A549 (cell line): ENCODE data around the gene DOCK6. TPM values are rescaled to one million over a fixed set of nuclear protein-coding genes. Genes with fewer than 3 reads are reported as not detected.

Source experiments
- ATAC-seq, 2 experiments: fragments of 200-7000 bp in 1 of 2; fragments of >200 bp in 1 of 2; cut with Nextera tagmentation in 1 of 2; cut with Tn5 transposase in 1 of 2; 3 replicates each; pipeline versions ENCODE4 v1.8.0 to v1.9.1; 2018 to 2020; ENCODE audit warnings: mild to moderate bottlenecking in 1 of 2, moderate library complexity in 1 of 2
- CTCF ChIA-PET: fragments of 300-600 bp; sonication (Branson Sonifier 250); formaldehyde crosslinking; extraction: SDS; loops from one replicate; lab custom pipeline; 2021; ENCODE audit warnings: antibody characterized with exemption, inconsistent platforms; lab: Yijun Ruan, JAX
- POLR2A ChIA-PET: fragments of 350-600 bp; formaldehyde crosslinking; extraction: SDS; loops from one replicate; lab custom pipeline; 2021; ENCODE audit warnings: antibody characterized with exemption, inconsistent platforms; lab: Yijun Ruan, JAX
- DNase-seq, 2 experiments: peaks; one replicate each; pipeline versions ENCODE4 v3.0.0 to v3.0.0-alpha.2; 2011 to 2016; ENCODE audit warnings: low read depth in 1 of 2, low spot score in 1 of 2
- FAIRE-seq: peaks from 2 replicates; lab custom pipeline; 2011; peaks lifted over from hg19 to GRCh38; lab: Jason Lieb, UNC
- H3K27ac ChIP-seq, 2 experiments: fragments of >200 bp; sonication (Bioruptor Twin); formaldehyde crosslinking; 3 replicates each; pipeline ENCODE4 v1.5.1; 2016 to 2017
- H3K4me1 ChIP-seq: fragments of >200 bp; sonication (Bioruptor Twin); formaldehyde crosslinking; 3 replicates; pipeline ENCODE4 v1.6.1; 2016
- H3K4me2 ChIP-seq: fragments of >200 bp; sonication (Bioruptor Twin); formaldehyde crosslinking; 3 replicates; pipeline ENCODE4 v1.6.1; 2016
- H3K4me3 ChIP-seq: fragments of >200 bp; sonication (Bioruptor Twin); formaldehyde crosslinking; 3 replicates; pipeline ENCODE4 v1.5.1; 2016
- H3K9me3 ChIP-seq: fragments of >200 bp; sonication (Bioruptor Twin); formaldehyde crosslinking; 3 replicates; pipeline ENCODE4 v1.6.1; 2016
- BHLHE40 ChIP-seq: IDR thresholded peaks from 2 replicates; pipeline ENCODE4 v1.6.1; 2012; ENCODE audit warnings: low read depth, low read length, inconsistent platforms
- CBX2 ChIP-seq: fragments of 200-600 bp; sonication (generic); IDR thresholded peaks from 2 replicates; pipeline ENCODE4 v1.6.1; 2016; ENCODE audit warnings: low read depth, mild to moderate bottlenecking, borderline replicate concordance
- CHD4 ChIP-seq: fragments of 200-600 bp; sonication (generic); IDR thresholded peaks from 2 replicates; pipeline ENCODE4 v1.6.1; 2016; ENCODE audit warnings: antibody characterized with exemption, mild to moderate bottlenecking, borderline replicate concordance
- CTCF ChIP-seq: fragments of >200 bp; sonication (Bioruptor Twin); formaldehyde crosslinking; IDR thresholded peaks from 3 replicates; pipeline ENCODE4 v1.5.1; 2016
- EHMT2 ChIP-seq: fragments of 200-600 bp; sonication (generic); IDR thresholded peaks from 2 replicates; pipeline ENCODE4 v1.6.1; 2016; ENCODE audit warnings: antibody characterized with exemption, low read depth, mild to moderate bottlenecking, moderate library complexity
- ESRRA ChIP-seq: fragments of 150-350 bp; IDR thresholded peaks from 2 replicates; pipeline ENCODE4 v1.6.1; 2014; ENCODE audit warnings: mild to moderate bottlenecking, low read length, borderline replicate concordance
- FOXS1 ChIP-seq: fragments of 250-450 bp; sonication (Bioruptor Pico); IDR thresholded peaks from 2 replicates; pipeline ENCODE4 v1.5.0; 2020; ENCODE audit warnings: mild to moderate bottlenecking, moderate library complexity
- HES2 ChIP-seq: fragments of >200 bp; sonication (Bioruptor Twin); formaldehyde crosslinking; IDR thresholded peaks from 2 replicates; pipeline ENCODE4 v1.6.1; 2016
- HMGXB4 ChIP-seq: fragments of 250-450 bp; sonication (Bioruptor Pico); IDR thresholded peaks from 2 replicates; pipeline ENCODE4 v1.5.0; 2021; ENCODE audit warnings: mild to moderate bottlenecking, moderate library complexity, borderline replicate concordance
- HOXB5 ChIP-seq: fragments of 250-450 bp; sonication (Bioruptor Pico); IDR thresholded peaks from 2 replicates; pipeline ENCODE4 v1.5.0; 2020; ENCODE audit warnings: mild to moderate bottlenecking, moderate library complexity
- JUNB ChIP-seq: fragments of >200 bp; sonication (Bioruptor Twin); formaldehyde crosslinking; IDR thresholded peaks from 2 replicates; pipeline ENCODE4 v1.6.1; 2016
- MAFK ChIP-seq: fragments of 450-650 bp; IDR thresholded peaks from 2 replicates; pipeline ENCODE4 v1.6.1; 2014; ENCODE audit not compliant: partially characterized antibody
- MAX ChIP-seq: IDR thresholded peaks from 2 replicates; pipeline ENCODE4 v1.6.1; 2012
- REST ChIP-seq: fragments of 200-600 bp; sonication (generic); IDR thresholded peaks from 2 replicates; pipeline ENCODE4 v1.6.1; 2016; ENCODE audit warnings: antibody characterized with exemption, mild to moderate bottlenecking, moderate library complexity
- RFX5 ChIP-seq: fragments of 450-650 bp; IDR thresholded peaks from 2 replicates; pipeline ENCODE4 v1.7.1; 2014; ENCODE audit warnings: antibody characterized with exemption, mild to moderate bottlenecking, moderate library complexity
- RNF2 ChIP-seq: fragments of 200-600 bp; sonication (generic); IDR thresholded peaks from 2 replicates; pipeline ENCODE4 v1.6.1; 2016; ENCODE audit warnings: low read depth, mild to moderate bottlenecking, antibody characterized with exemption, moderate library complexity, borderline replicate concordance
- ZNF302 ChIP-seq: fragments of 250-450 bp; sonication (Bioruptor Pico); IDR thresholded peaks from 2 replicates; pipeline ENCODE4 v1.9.0; 2021; ENCODE audit warnings: inconsistent platforms, mild to moderate bottlenecking, moderate library complexity
- WGBS: methylation state at CpG from one replicate; pipeline ENCODE4 v1.1.6; 2017; ENCODE audit errors: missing lambda C conversion rate; 5-methylcytosine and 5-hydroxymethylcytosine counted together
- polyA plus RNA-seq, 4 experiments: library from polyadenylated mRNA; depleted of rRNA in 3 of 4; stranded (reverse); fragments of >200 nt; fragmentation: RNase III in 1 of 4; extraction: RNeasy Plus Mini Kit Qiagen cat#74134 plus additional on column Dnase treatment in 1 of 4; gene quantifications; 2 replicates in 3 of 4; 3 replicates in 1 of 4; pipeline ENCODE4 v1.2.3, GENCODE V29; 2011 to 2017

DOCK6 gene
- polyA plus RNA-seq, 2 of the 4 experiments (the other 2 are of a cell fraction), result 7.6 to 8.0 TPM

GRCh38 chr19:11274533-11275086 lies 12.3 kb upstream of the DOCK6 start:
- DNase-seq (no peak), FAIRE-seq (no peak), ATAC-seq (no peak)
- no peak for TF ChIP-seq ESRRA
- POLR2A ChIA-PET, result no interaction called here
- H3K4me3 ChIP-seq, result no peak overlapping the region
- 72% methylated on average over 4 of the region's 4 CpGs for WGBS
- H3K4me2 ChIP-seq, result no peak overlapping the region
- CTCF ChIA-PET, result interaction anchor here (1.1 to 1.3 kb wide), 2 partner anchors 8 to 31 kb away, joined by 5 to 6 read pairs; no protein-coding TSS in a partner anchor
- no peaks in the 10 kb centered on the region for H3K9me3 ChIP-seq
- no peak overlapping the region; a peak in 1 of 6 replicates for H3K27ac ChIP-seq
- no peaks in the 10 kb centered on the region for H3K4me1 ChIP-seq

- H3K4me1 ChIP-seq, result no peaks in the 10 kb centered on the region
- TF ChIP-seq JUNB (no peak), HOXB5 (CRISPR knock-in tag) (no peak)
- TF ChIP-seq, all 56 proteins: peak for 0
- no peak overlapping the region for H3K4me3 ChIP-seq
- DNase-seq, result no peak
- no peaks in the 10 kb centered on the region for H3K9me3 ChIP-seq
- no peak overlapping the region for H3K4me2 ChIP-seq
- WGBS, result 73% methylated on average over 5 of the region's 5 CpGs
- ChIA-PET POLR2A (no interaction called here), CTCF (interaction anchor here (1.1 kb wide), 1 partner anchor 30 kb away, joined by 5 read pairs; no protein-coding TSS in a partner anchor)
- H3K27ac ChIP-seq, result no peak overlapping the region
- FAIRE-seq, result no peak
- ATAC-seq, result no peak
Measured at GRCh38 chr19:11273989-11274388, 11.7 kb upstream of the DOCK6 start.

GRCh38 chr19:11273296-11273695 lies 11.0 kb upstream of the DOCK6 start:
- ATAC-seq, result no peak
- POLR2A ChIA-PET, result no interaction called here
- WGBS, result 57% methylated on average over 2 of the region's 2 CpGs

GRCh38 chr19:11269408-11269807 lies 7.1 kb upstream of the DOCK6 start:
- Histone ChIP-seq H3K4me3 (no peak overlapping the region), H3K4me1 (peaks cover 22% of the 10 kb centered on the region), H3K4me2 (no peak overlapping the region), H3K9me3 (no peaks in the 10 kb centered on the region), H3K27ac (peak overlapping the region in 1 of 2 experiments; percentile 51; a peak in 3 of 6 replicates)
- WGBS, result 48% methylated on average over 6 of the region's 7 CpGs
- CTCF ChIA-PET, result interaction anchor here (1.6 kb wide), 1 partner anchor 112 kb away, joined by 3 read pairs; no protein-coding TSS in a partner anchor
- DNase-seq (no peak), FAIRE-seq (no peak), ATAC-seq (no peak)
- POLR2A ChIA-PET, result no interaction called here
- TF ChIP-seq MAX (no peak), RFX5 (no peak), BHLHE40 (no peak), MAFK (no peak), EHMT2 (no peak), HES2 (no peak), HMGXB4 (no peak), ESRRA (no peak), CHD4 (no peak), REST (no peak), CBX2 (no peak)

More at GRCh38 chr19:11273296-11273695, 11.0 kb upstream of the DOCK6 start:
- H3K27ac ChIP-seq, result no peak overlapping the region
- H3K4me1 ChIP-seq, result no peaks in the 10 kb centered on the region
- no peak for FAIRE-seq
- TF ChIP-seq FOXS1 (CRISPR knock-in tag), result no peak
- TF ChIP-seq RNF2, result no peak
- no peak for TF ChIP-seq BHLHE40
- TF ChIP-seq ZNF302, result no peak
- no peak for TF ChIP-seq CTCF
- no peak for TF ChIP-seq MAX
- TF ChIP-seq, all 56 proteins: peak for 0
- H3K4me3 ChIP-seq, result no peak overlapping the region
- DNase-seq, result no peak
- H3K9me3 ChIP-seq, result no peaks in the 10 kb centered on the region
- CTCF ChIA-PET, result interaction anchor here (0.5 to 0.6 kb wide), 2 partner anchors 138 to 398 kb away, joined by 3 to 7 read pairs; no protein-coding TSS in a partner anchor
- no peak overlapping the region for H3K4me2 ChIP-seq
